NCI-H128 (cell line): ENCODE measurements around the gene HHATL.

ENCODE experiments used
- DNase-seq: peaks from one replicate; lab custom pipeline; 2025; ENCODE audit not compliant: unreplicated experiment; lab: John Stamatoyannopoulos, UW

HHATL gene

GRCh38 chr3:42685891-42686820 lies 16.4 kb downstream of the HHATL start:
- no peak for DNase-seq

- no peak for DNase-seq
Measured at GRCh38 chr3:42685363-42685881, 17.2 kb downstream of the HHATL start, which contains the start of gene KLHL40. Gene KLHL40 (plus strand): TSS chr3:42685537. CDS start chr3:42685619, 82 bp downstream.

GRCh38 chr3:42684632-42685362 lies 17.8 kb downstream of the HHATL start:
- no peak for DNase-seq

- no peak for DNase-seq
Measured at GRCh38 chr3:42683875-42684598, 18.6 kb downstream of the HHATL start.

GRCh38 chr3:42682301-42683070 lies 20.1 kb downstream of the HHATL start:
- no peak for DNase-seq

- DNase-seq = no peak
Measured at GRCh38 chr3:42681361-42682038, 21.1 kb downstream of the HHATL start.

GRCh38 chr3:42680806-42681205 lies 21.8 kb downstream of the HHATL start:
- DNase-seq = no peak

GRCh38 chr3:42680271-42680670 lies 22.3 kb downstream of the HHATL start:
- no peak for DNase-seq

- no peak for DNase-seq
Measured at GRCh38 chr3:42678447-42678846, 24.2 kb downstream of the HHATL start.

GRCh38 chr3:42675909-42676308 lies 26.7 kb downstream of the HHATL start:
- DNase-seq = no peak

GRCh38 chr3:42674146-42674545 lies 28.5 kb downstream of the HHATL start:
- DNase-seq = no peak

GRCh38 chr3:42673082-42673481 lies 29.5 kb downstream of the HHATL start:
- no peak for DNase-seq

GRCh38 chr3:42672515-42672914 lies 30.1 kb downstream of the HHATL start:
- no peak for DNase-seq

- no peak for DNase-seq
Measured at GRCh38 chr3:42670670-42671069, 31.9 kb downstream of the HHATL start.

- DNase-seq = no peak
Measured at GRCh38 chr3:42670051-42670576, 32.5 kb downstream of the HHATL start.

- no peak for DNase-seq
Measured at GRCh38 chr3:42668793-42669217, 33.8 kb downstream of the HHATL start.

- no peak for DNase-seq
Measured at GRCh38 chr3:42668413-42668760, 34.2 kb downstream of the HHATL start.

- DNase-seq = no peak
Measured at GRCh38 chr3:42667523-42668412, 34.8 kb downstream of the HHATL start.

- DNase-seq = no peak
Measured at GRCh38 chr3:42667096-42667522, 35.5 kb downstream of the HHATL start.
